Adrenal gland (tissue), 12 donors: ENCODE results near the gene ERBB4. TPM values are rescaled to one million over a fixed set of nuclear protein-coding genes. Genes with fewer than 3 reads are reported as not detected.

Source experiments
- DNase-seq, 7 donors: peaks; one replicate each; pipeline ENCODE4 v3.0.0-alpha.2; 2019 to 2020
- H3K27ac ChIP-seq, 5 donors: fragments of 200-600 bp; sonication (generic) in 4 of 5; 1 replicate in 3 of 5; 2 replicates in 2 of 5; pipeline versions ENCODE4 v1.5.1 to v1.8.0; 2016 to 2020; ENCODE audit warnings: mild to moderate bottlenecking in 1 of 5
- H3K27me3 ChIP-seq: fragments of 200-600 bp; 2 replicates; pipeline ENCODE4 v1.8.0; 2021
- H3K36me3 ChIP-seq, 2 donors: fragments of 200-600 bp; replicated peaks in 1 of 2; 1 replicate in 1 of 2; 2 replicates in 1 of 2; pipeline versions ENCODE4 v1.5.1 to v1.8.0; 2018 to 2022
- H3K4me1 ChIP-seq, 2 donors: fragments of 200-600 bp; replicated peaks in 1 of 2; 1 replicate in 1 of 2; 2 replicates in 1 of 2; pipeline versions ENCODE4 v1.5.1 to v1.8.0; 2018 to 2021
- H3K4me3 ChIP-seq, 4 donors: fragments of 200-600 bp; sonication (generic) in 3 of 4; one replicate each; pipeline ENCODE4 v1.5.1; 2016 to 2018
- H3K9me3 ChIP-seq, 3 donors: fragments of 200-600 bp; sonication (generic) in 1 of 3; replicated peaks in 1 of 3; 1 replicate in 2 of 3; 2 replicates in 1 of 3; pipeline versions ENCODE4 v1.5.1 to v1.8.0; 2016 to 2021
- CTCF ChIP-seq, 6 experiments: fragments of 450-650 bp in 4 of 6; fragments of 200-600 bp in 2 of 6; sonication (generic) in 1 of 6; IDR thresholded peaks; 1 replicate in 5 of 6; 2 replicates in 1 of 6; pipeline versions ENCODE4 v1.5.1 to v1.8.0; 2016 to 2021; ENCODE audit warnings: antibody characterized with exemption in 6 of 6, mild to moderate bottlenecking in 2 of 6, moderate library complexity in 1 of 6
- POLR2A ChIP-seq, 2 donors: fragments of 450-650 bp; IDR thresholded peaks; one replicate each; pipeline ENCODE4 v1.6.1; 2017; ENCODE audit warnings: antibody characterized with exemption in 2 of 2, mild to moderate bottlenecking in 2 of 2, moderate library complexity in 1 of 2
- WGBS, 4 donors: extraction: QIAGEN DNeasy Blood & Tissue Kit in 2 of 4; methylation state at CpG; one replicate each; pipeline versions ENCODE4 v1.1.5 to v1.1.7; 2013 to 2017; 5-methylcytosine and 5-hydroxymethylcytosine counted together
- intact Hi-C, 2 donors: fragments of 100-400 bp; cut with DNase I; formaldehyde crosslinking; loops; one replicate each; pipeline versions ENCODE4 v1.14.1 to v1.15.0; 2022 to 2023
- polyA plus RNA-seq, 3 donors: library from polyadenylated mRNA; stranded (reverse); fragments of 200-250 nt in 2 of 3; fragments of 350-450 nt in 1 of 3; fragmentation: Illumina TruSeq in 1 of 3; extraction: RNeasy Lipid Tissue Mini Kit (QIAGEN cat#74804) in 1 of 3; gene quantifications; one replicate each; pipeline ENCODE4 v1.2.3, GENCODE V29; 2013 to 2014
- total RNA-seq, 9 donors: library from RNA; depleted of rRNA in 4 of 9; stranded (reverse); fragments of >200 nt in 4 of 9; fragments of 120-200 nt in 1 of 9; fragmentation: NEBNext Ultra II Directional in 1 of 9; extraction: Animal tissue kit (Norgen Biotek cat#: 25700) in 1 of 9; gene quantifications; one replicate each; pipeline versions ENCODE4 v1.1.0 to v1.2.4, GENCODE V29; 2013 to 2023
- donor health status: healthy with polysubstance abuse.
- donor health status: Bipolar disorder and iron deficiency.
- donor health status: DM: yes; HTN: yes; CAD: no.
- donor health status: DM: no; HTN: no; CAD: no.
- donor health status: DM: no; HTN: no; CAD: no.
- donor health status: DM: yes; HTN: yes; CAD: no.

Gene ERBB4
- total and polyA plus RNA-seq, 12 donors: 0.06 to 2.9 (median 0.49) TPM

DNA sequence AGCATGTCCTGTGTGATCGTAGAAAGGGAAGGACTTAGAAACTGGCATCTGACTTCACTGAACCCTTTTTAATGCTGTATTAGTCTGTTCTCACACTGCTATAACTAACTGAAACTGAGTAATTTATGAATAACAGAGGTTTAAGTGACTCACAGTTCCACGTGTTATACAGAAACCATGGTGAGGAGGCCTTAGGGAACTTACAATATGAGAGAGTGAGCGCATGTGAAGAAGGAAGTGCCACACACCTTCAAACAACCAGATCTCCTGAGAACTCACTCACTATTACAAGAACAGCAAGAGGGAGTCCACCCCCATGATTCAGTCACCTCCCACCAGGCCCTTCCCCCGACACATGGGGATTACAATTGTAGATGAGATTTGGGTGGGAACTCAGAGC, 1170.9 kb downstream of the ERBB4 start:
- 74 to 85% (median 78%) methylated on average over 4 of the region's 4 CpGs for WGBS, 4 donors
- no peaks in the 10 kb centered on the region for H3K27me3 ChIP-seq
- no peak overlapping the region for H3K4me3 ChIP-seq
- no peak for DNase-seq
- no peak overlapping the region for H3K27ac ChIP-seq
- no peak for TF ChIP-seq CTCF (IDR thresholded peaks at IDR 0.05)
- no peak for TF ChIP-seq POLR2A (IDR thresholded peaks at IDR 0.05)
- H3K9me3 ChIP-seq: no peaks in the 10 kb centered on the region
- no peaks in the 10 kb centered on the region for H3K4me1 ChIP-seq
- no peaks in the 10 kb centered on the region for H3K36me3 ChIP-seq
- intact Hi-C loops: no loop called here

- Histone ChIP-seq H3K4me1 (no peaks in the 10 kb centered on the region), H3K9me3 (no peaks in the 10 kb centered on the region), H3K27ac (no peak overlapping the region), H3K4me3 (no peak overlapping the region), H3K36me3 (no peaks in the 10 kb centered on the region), H3K27me3 (no peaks in the 10 kb centered on the region)
- intact Hi-C loops: no loop called here
- no peak for DNase-seq
- TF ChIP-seq POLR2A (IDR thresholded peaks at IDR 0.05) (no peak), CTCF (IDR thresholded peaks at IDR 0.05) (no peak)
- WGBS, 4 donors: 66 to 80% (median 70%) methylated on average over 4 of the region's 4 CpGs
Observed at GRCh38 chr2:211367293-211367692, 1171.3 kb downstream of the ERBB4 start.

DNA sequence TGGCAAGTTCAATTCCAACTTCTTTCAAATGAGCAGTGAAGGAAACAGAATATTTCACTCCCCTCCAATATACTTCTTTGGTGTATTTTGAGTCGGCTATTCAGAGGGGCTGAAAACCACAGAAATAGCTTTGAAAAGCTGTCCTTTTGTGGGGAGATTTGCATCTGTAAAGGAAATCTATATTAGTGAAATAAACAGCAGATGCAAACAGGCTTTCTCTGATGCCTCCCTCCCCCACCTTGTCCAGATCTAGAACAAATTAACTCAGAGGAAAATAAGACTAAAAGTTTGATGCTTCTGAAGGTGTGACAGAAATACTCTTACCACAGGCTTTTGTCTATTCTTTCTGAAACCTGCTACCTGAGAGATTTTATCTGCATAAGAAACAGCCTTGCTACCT, 1173.7 kb downstream of the ERBB4 start:
- TF ChIP-seq CTCF (IDR thresholded peaks at IDR 0.05) (no peak), POLR2A (IDR thresholded peaks at IDR 0.05) (no peak)
- no peak for DNase-seq
- Histone ChIP-seq H3K4me3 (no peak overlapping the region), H3K27me3 (no peaks in the 10 kb centered on the region), H3K9me3 (no peaks in the 10 kb centered on the region), H3K4me1 (no peaks in the 10 kb centered on the region), H3K27ac (no peak overlapping the region), H3K36me3 (no peaks in the 10 kb centered on the region)
- 42 to 75% (median 52%) methylated on average over 1 of the region's 1 CpG for WGBS, 4 donors
- intact Hi-C loops: no loop called here

- H3K4me3 ChIP-seq: no peak overlapping the region
- no peaks in the 10 kb centered on the region for H3K4me1 ChIP-seq
- H3K27ac ChIP-seq: no peak overlapping the region
- H3K27me3 ChIP-seq: no peaks in the 10 kb centered on the region
- TF ChIP-seq CTCF (IDR thresholded peaks at IDR 0.05): no peak
- no peak for TF ChIP-seq POLR2A (IDR thresholded peaks at IDR 0.05)
- 10 to 34% (median 11%) methylated on average over 1 of the region's 1 CpG for WGBS, 4 donors
- intact Hi-C loops: no loop called here
- H3K9me3 ChIP-seq: no peaks in the 10 kb centered on the region
- no peak for DNase-seq
- no peaks in the 10 kb centered on the region for H3K36me3 ChIP-seq
Observed at GRCh38 chr2:211361383-211361782, 1177.2 kb downstream of the ERBB4 start.
